ENCODE results near the gene ZBTB20. TPM values are rescaled to one million over a fixed set of nuclear protein-coding genes. Genes with fewer than 3 reads are reported as not detected.

Gene ZBTB20
- total RNA-seq, 1 donor from 2014 or later = 62.0 TPM

- Histone ChIP-seq H3K27me3 (ENCODE audit: low read depth) (no peaks in the 10 kb centered on the region), H3K36me3 (no peaks in the 10 kb centered on the region), H3K27ac (replicated peaks) (no peak overlapping the region), H3K4me3 (no peak overlapping the region), H3K9me3 (replicated peaks) (no peaks in the 10 kb centered on the region), H3K4me1 (peaks cover 13% of the 10 kb centered on the region)
- intact Hi-C loops (cut with micrococcal nuclease) = no loop called here
- TF ChIP-seq, protein P1, sequence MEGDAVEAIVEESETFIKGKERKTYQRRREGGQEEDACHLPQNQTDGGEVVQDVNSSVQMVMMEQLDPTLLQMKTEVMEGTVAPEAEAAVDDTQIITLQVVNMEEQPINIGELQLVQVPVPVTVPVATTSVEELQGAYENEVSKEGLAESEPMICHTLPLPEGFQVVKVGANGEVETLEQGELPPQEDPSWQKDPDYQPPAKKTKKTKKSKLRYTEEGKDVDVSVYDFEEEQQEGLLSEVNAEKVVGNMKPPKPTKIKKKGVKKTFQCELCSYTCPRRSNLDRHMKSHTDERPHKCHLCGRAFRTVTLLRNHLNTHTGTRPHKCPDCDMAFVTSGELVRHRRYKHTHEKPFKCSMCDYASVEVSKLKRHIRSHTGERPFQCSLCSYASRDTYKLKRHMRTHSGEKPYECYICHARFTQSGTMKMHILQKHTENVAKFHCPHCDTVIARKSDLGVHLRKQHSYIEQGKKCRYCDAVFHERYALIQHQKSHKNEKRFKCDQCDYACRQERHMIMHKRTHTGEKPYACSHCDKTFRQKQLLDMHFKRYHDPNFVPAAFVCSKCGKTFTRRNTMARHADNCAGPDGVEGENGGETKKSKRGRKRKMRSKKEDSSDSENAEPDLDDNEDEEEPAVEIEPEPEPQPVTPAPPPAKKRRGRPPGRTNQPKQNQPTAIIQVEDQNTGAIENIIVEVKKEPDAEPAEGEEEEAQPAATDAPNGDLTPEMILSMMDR (IDR thresholded peaks at IDR 0.05; ENCODE audit: borderline replicate concordance) = no peak
- DNase-seq = no peak
Observed at GRCh38 chr3:114834175-114834940, 312.7 kb downstream of the ZBTB20 start.

- intact Hi-C loops (cut with micrococcal nuclease) = no loop called here
- Histone ChIP-seq H3K9me3 (replicated peaks) (no peaks in the 10 kb centered on the region), H3K4me3 (no peak overlapping the region), H3K27ac (replicated peaks) (no peak overlapping the region), H3K4me1 (peaks cover 13% of the 10 kb centered on the region), H3K36me3 (no peaks in the 10 kb centered on the region), H3K27me3 (ENCODE audit: low read depth) (no peaks in the 10 kb centered on the region)
- TF ChIP-seq, protein P1 (IDR thresholded peaks at IDR 0.05; ENCODE audit: borderline replicate concordance) = no peak
- no peak for DNase-seq
Observed at GRCh38 chr3:114831861-114832260, 315.2 kb downstream of the ZBTB20 start.

DNA sequence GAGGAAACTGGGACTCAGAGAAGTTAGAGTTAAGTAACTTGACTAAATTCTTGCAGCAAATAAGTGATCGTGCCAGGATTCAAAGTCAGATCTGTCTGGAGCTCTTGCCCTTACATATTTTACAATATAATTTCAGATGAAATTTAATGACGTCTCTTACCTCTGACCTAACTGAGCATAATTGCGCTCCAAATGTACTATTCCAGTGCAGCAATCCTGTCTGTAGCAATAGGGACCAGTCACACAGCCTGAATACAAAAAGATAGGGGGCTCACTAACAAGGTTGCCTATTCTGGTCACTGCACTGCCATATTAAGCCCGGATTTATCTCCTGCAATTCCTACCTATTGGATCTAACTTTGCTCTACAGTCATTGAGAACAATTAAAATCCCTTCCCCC lies 316.4 kb downstream of the ZBTB20 start:
- Histone ChIP-seq H3K4me1 (peaks cover 13% of the 10 kb centered on the region), H3K27me3 (ENCODE audit: low read depth) (no peaks in the 10 kb centered on the region), H3K27ac (replicated peaks) (no peak overlapping the region), H3K36me3 (no peaks in the 10 kb centered on the region), H3K9me3 (replicated peaks) (no peaks in the 10 kb centered on the region), H3K4me3 (no peak overlapping the region)
- intact Hi-C loops (cut with micrococcal nuclease) = no loop called here
- TF ChIP-seq, protein P1 (IDR thresholded peaks at IDR 0.05; ENCODE audit: borderline replicate concordance) = no peak
- no peak for DNase-seq

GRCh38 chr3:114829783-114830182 lies 317.3 kb downstream of the ZBTB20 start:
- no peak overlapping the region for H3K4me3 ChIP-seq
- no peak overlapping the region for H3K27ac ChIP-seq (replicated peaks)
- intact Hi-C loops (cut with micrococcal nuclease) = loop anchor here (5.0 to 10.0 kb wide), 2 partner anchors 263 to 445 kb away; no protein-coding TSS in a partner anchor
- no peak for DNase-seq
- H3K9me3 ChIP-seq (replicated peaks) = no peaks in the 10 kb centered on the region
- H3K36me3 ChIP-seq = no peaks in the 10 kb centered on the region
- TF ChIP-seq, protein P1 (IDR thresholded peaks at IDR 0.05; ENCODE audit: borderline replicate concordance) = no peak
- no peaks in the 10 kb centered on the region for H3K27me3 ChIP-seq (ENCODE audit: low read depth)
- peaks cover 6% of the 10 kb centered on the region for H3K4me1 ChIP-seq

GRCh38 chr3:114827495-114827894 lies 319.6 kb downstream of the ZBTB20 start:
- Histone ChIP-seq H3K27me3 (ENCODE audit: low read depth) (no peaks in the 10 kb centered on the region), H3K36me3 (no peaks in the 10 kb centered on the region), H3K9me3 (replicated peaks) (no peaks in the 10 kb centered on the region), H3K4me3 (no peak overlapping the region), H3K4me1 (peaks cover 11% of the 10 kb centered on the region), H3K27ac (replicated peaks) (no peak overlapping the region)
- DNase-seq = no peak
- intact Hi-C loops (cut with micrococcal nuclease) = loop anchor here (5.0 to 10.0 kb wide), 2 partner anchors 265 to 443 kb away; no protein-coding TSS in a partner anchor
- TF ChIP-seq, protein P1 (IDR thresholded peaks at IDR 0.05; ENCODE audit: borderline replicate concordance) = peak; percentile 78
